NT2/D1 (cell line): ENCODE data around the gene RASGRP1.

Experiments
- YY1 ChIP-seq: IDR thresholded peaks from 2 replicates; pipeline ENCODE4 v1.6.1; 2011; ENCODE audit not compliant: insufficient read length, insufficient read depth
- ZNF274 ChIP-seq: IDR thresholded peaks from 2 replicates; pipeline ENCODE4 v1.6.1; 2011; ENCODE audit warnings: mild to moderate bottlenecking, low read depth, low read length

DNA sequence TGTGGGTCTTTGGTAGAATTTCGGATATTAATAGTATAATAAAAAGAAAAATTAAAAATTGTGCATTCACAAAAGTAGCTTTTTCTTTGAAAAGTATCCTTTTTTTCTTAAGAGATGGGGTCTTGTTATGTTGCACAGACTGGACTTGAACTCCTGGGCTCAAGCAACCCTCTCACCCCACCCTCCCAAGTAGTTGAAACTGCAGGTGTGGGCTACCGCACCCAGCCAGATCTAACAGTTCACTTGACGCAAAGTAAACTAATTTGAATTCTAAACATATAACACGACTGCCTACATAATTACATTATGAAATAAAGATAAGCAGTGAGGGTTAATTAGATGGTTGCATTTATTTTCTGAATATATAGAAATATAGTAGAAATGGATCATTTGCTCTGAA, 99.9 kb downstream of the RASGRP1 start:
- TF ChIP-seq ZNF274: no peak
- TF ChIP-seq YY1: no peak
